H1 (cell line): ENCODE data around the gene FARS2. TPM values are rescaled to one million over a fixed set of nuclear protein-coding genes. Genes with fewer than 3 reads are reported as not detected.

ENCODE experiments used
- CHD1 ChIP-seq: IDR thresholded peaks from 2 replicates; pipeline ENCODE4 v1.6.1; 2012; ENCODE audit warnings: low read depth, low read length, improper control_type of control experiment
- polyA plus RNA-seq, 7 experiments: library from polyadenylated mRNA; depleted of rRNA in 3 of 7; stranded (reverse) in 5 of 7; unstranded in 2 of 7; fragments of >200 nt in 5 of 7; fragments of 200-250 nt in 2 of 7; gene quantifications; 1 replicate in 5 of 7; 2 replicates in 1 of 7; 4 replicates in 1 of 7; pipeline versions ENCODE4 v1.2.1 to v1.2.3, GENCODE V29; 2011 to 2013; ENCODE audit warnings: missing spikeins in 2 of 7, mixed read lengths in 2 of 7
- total RNA-seq: library from RNA; stranded (reverse); fragmentation: NEBNext Ultra II Directional; extraction: Animal tissue kit (Norgen Biotek cat#: 25700); gene quantifications from 2 replicates; pipeline ENCODE4 v1.2.1, GENCODE V29; 2021

Gene FARS2
- total and polyA plus RNA-seq, 2 of the 8 experiments (the other 6 are each of a cell fraction or from before 2014, with no cell fraction given), result 11.7 to 14.4 TPM

GRCh38 chr6:5300206-5300764 is 39.0 kb downstream of the FARS2 start (continued):
- TF ChIP-seq CHD1, result no peak
